Thoracic aorta (tissue), 2 donors: ENCODE measurements around the gene DHRSX. TPM values are rescaled to one million over a fixed set of nuclear protein-coding genes. Genes with fewer than 3 reads are reported as not detected.

Experiments used
- ATAC-seq: fragments of 150-250 bp; one replicate; pipeline ENCODE4 v1.8.0; 2017; ENCODE audit warnings: low read depth; ENCODE audit not compliant: insufficient number of reproducible peaks, low FRiP score
- DNase-seq: peaks from one replicate; pipeline ENCODE4 v3.0.0-alpha.2; 2020; ENCODE audit warnings: low spot score
- H3K27ac ChIP-seq, 2 donors: fragments of 200-600 bp; sonication (generic); 1 replicate in 1 of 2; 2 replicates in 1 of 2; pipeline ENCODE4 v1.5.1; 2016; ENCODE audit warnings: mild to moderate bottlenecking in 2 of 2, moderate library complexity in 2 of 2
- H3K27me3 ChIP-seq: fragments of 200-600 bp; sonication (generic); replicated peaks from 2 replicates; pipeline ENCODE4 v1.6.0; 2016; ENCODE audit warnings: mild to moderate bottlenecking; ENCODE audit not compliant: insufficient read depth
- H3K36me3 ChIP-seq: fragments of 200-600 bp; sonication (generic); one replicate; pipeline ENCODE4 v1.5.1; 2016
- H3K4me1 ChIP-seq, 2 donors: fragments of 200-600 bp; sonication (generic); 1 replicate in 1 of 2; 2 replicates in 1 of 2; pipeline versions ENCODE4 v1.5.1 to v1.6.0; 2016; ENCODE audit warnings: low read depth in 2 of 2, mild to moderate bottlenecking in 1 of 2; ENCODE audit not compliant: control insufficient read depth in 1 of 2
- H3K4me3 ChIP-seq: fragments of 200-600 bp; sonication (generic); 2 replicates; pipeline ENCODE4 v1.5.1; 2016; ENCODE audit warnings: mild to moderate bottlenecking
- H3K9me3 ChIP-seq: fragments of 200-600 bp; sonication (generic); 2 replicates; pipeline ENCODE4 v1.5.1; 2016
- total RNA-seq, 2 donors: library from RNA; depleted of rRNA; stranded (reverse); fragments of >200 nt; gene quantifications; one replicate each; pipeline versions ENCODE4 v1.1.0 to v1.2.3, GENCODE V29; 2016
- TF ChIP-seq, protein P1 (sequence below): fragments of 200-600 bp; sonication (generic); IDR thresholded peaks from one replicate; pipeline ENCODE4 v1.5.1; 2019; ENCODE audit warnings: antibody characterized with exemption

Gene DHRSX
- total RNA-seq, 2 donors from 2014 or later: 14.9 to 16.8 TPM

- TF ChIP-seq, protein P1, sequence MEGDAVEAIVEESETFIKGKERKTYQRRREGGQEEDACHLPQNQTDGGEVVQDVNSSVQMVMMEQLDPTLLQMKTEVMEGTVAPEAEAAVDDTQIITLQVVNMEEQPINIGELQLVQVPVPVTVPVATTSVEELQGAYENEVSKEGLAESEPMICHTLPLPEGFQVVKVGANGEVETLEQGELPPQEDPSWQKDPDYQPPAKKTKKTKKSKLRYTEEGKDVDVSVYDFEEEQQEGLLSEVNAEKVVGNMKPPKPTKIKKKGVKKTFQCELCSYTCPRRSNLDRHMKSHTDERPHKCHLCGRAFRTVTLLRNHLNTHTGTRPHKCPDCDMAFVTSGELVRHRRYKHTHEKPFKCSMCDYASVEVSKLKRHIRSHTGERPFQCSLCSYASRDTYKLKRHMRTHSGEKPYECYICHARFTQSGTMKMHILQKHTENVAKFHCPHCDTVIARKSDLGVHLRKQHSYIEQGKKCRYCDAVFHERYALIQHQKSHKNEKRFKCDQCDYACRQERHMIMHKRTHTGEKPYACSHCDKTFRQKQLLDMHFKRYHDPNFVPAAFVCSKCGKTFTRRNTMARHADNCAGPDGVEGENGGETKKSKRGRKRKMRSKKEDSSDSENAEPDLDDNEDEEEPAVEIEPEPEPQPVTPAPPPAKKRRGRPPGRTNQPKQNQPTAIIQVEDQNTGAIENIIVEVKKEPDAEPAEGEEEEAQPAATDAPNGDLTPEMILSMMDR: no peak
- Histone ChIP-seq H3K27me3 (no peaks in the 10 kb centered on the region), H3K36me3 (no peaks in the 10 kb centered on the region), H3K4me3 (no peak overlapping the region), H3K27ac (no peak overlapping the region), H3K9me3 (no peaks in the 10 kb centered on the region), H3K4me1 (peaks cover 0 to 3% of the 10 kb centered on the region in 2 donors)
- ATAC-seq (no peak), DNase-seq (no peak)
These were observed 182.4 kb downstream of the DHRSX start for GRCh38 chrX:2318371-2318770.

GRCh38 chrX:2317527-2318055, 183.2 kb downstream of the DHRSX start:
- no peak overlapping the region for H3K4me3 ChIP-seq
- ATAC-seq: no peak
- H3K4me1 ChIP-seq: peaks cover 0 to 3% of the 10 kb centered on the region in 2 donors
- no peak overlapping the region for H3K27ac ChIP-seq
- DNase-seq: no peak
- no peaks in the 10 kb centered on the region for H3K9me3 ChIP-seq
- TF ChIP-seq, protein P1: no peak
- no peaks in the 10 kb centered on the region for H3K27me3 ChIP-seq
- no peaks in the 10 kb centered on the region for H3K36me3 ChIP-seq

- no peak for DNase-seq
- Histone ChIP-seq H3K9me3 (no peaks in the 10 kb centered on the region), H3K27me3 (no peaks in the 10 kb centered on the region), H3K4me1 (peaks cover 0 to 3% of the 10 kb centered on the region in 2 donors), H3K27ac (no peak overlapping the region), H3K4me3 (no peak overlapping the region), H3K36me3 (no peaks in the 10 kb centered on the region)
- ATAC-seq: no peak
- TF ChIP-seq, protein P1: no peak
These were observed 184.2 kb downstream of the DHRSX start for GRCh38 chrX:2316534-2316933.

DNA sequence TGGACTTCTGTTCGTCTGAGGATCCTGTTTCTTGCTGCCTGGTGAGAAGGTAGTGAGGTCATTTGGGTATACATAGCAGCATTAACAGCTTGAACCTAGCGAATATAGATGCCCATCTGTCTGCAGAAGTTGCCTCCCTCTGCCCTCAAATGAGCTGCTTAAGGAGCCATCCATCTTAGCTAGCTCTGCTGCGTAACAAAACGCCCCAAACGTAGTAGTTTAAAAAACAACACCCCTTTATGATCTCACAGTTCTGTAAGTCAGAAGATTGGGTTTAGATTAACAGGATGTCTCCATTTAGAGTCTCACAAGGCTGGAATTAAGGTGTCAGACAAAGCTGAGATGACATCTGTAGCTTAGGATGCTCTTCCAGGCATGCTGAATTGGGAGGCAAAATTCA, 185.3 kb downstream of the DHRSX start:
- Histone ChIP-seq H3K36me3 (no peaks in the 10 kb centered on the region), H3K9me3 (no peaks in the 10 kb centered on the region), H3K27me3 (no peaks in the 10 kb centered on the region), H3K27ac (no peak overlapping the region), H3K4me1 (peaks cover 0 to 3% of the 10 kb centered on the region in 2 donors), H3K4me3 (no peak overlapping the region)
- DNase-seq (no peak), ATAC-seq (no peak)
- TF ChIP-seq, protein P1: no peak

DNA sequence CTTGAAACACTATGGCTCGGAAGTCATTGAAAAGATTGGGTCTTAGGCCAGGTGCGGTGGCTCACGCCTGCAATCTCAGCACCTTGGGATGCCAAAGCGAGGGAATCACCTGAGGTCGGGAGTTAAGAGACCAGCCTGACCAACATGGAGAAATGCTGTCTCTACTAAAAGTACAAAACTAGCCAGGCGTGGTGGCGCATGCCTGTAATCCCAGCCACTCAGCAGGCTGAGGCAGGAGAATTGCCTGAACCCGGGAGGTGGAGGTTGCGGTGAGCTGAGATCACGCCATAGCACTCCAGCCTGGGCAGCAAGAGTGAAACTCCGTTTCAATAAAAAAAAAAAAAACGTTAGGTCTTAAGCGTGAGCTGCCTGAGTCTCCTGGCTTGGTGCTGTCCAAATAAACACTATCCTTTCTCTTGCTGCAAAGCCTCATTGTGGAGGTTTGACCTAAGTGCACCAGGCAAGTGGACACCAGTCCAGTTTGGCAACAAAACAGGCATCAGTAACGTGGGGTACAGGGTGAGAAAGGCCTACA, 185.9 kb downstream of the DHRSX start:
- DNase-seq (no peak), ATAC-seq (no peak)
- Histone ChIP-seq H3K9me3 (no peaks in the 10 kb centered on the region), H3K27me3 (no peaks in the 10 kb centered on the region), H3K27ac (no peak overlapping the region), H3K4me3 (no peak overlapping the region), H3K36me3 (no peaks in the 10 kb centered on the region), H3K4me1 (peaks cover 0 to 3% of the 10 kb centered on the region in 2 donors)
- TF ChIP-seq, protein P1: no peak
